Astrocyte (in vitro differentiated cells and primary cell): ENCODE measurements around the gene ALDOA. TPM values are rescaled to one million over a fixed set of nuclear protein-coding genes. Genes with fewer than 3 reads are reported as not detected.
A peak's percentile ranks its signal among the peaks of the same experiment; 100 is the strongest.

Experiments
- DNase-seq: peaks from one replicate; pipeline ENCODE4 v3.0.0-alpha.2; 2010; ENCODE audit warnings: low read depth
- FAIRE-seq: peaks from 2 replicates; lab custom pipeline; 2011; peaks lifted over from hg19 to GRCh38; lab: Jason Lieb, UNC
- H2AFZ ChIP-seq: 2 replicates; pipeline ENCODE4 v1.6.0; 2012; ENCODE audit warnings: low read depth, low read length, inconsistent platforms
- H3K27ac ChIP-seq: 2 replicates; pipeline ENCODE4 v1.5.1; 2011; ENCODE audit warnings: low read depth, low read length, inconsistent platforms
- H3K27me3 ChIP-seq: 2 replicates; pipeline ENCODE4 v1.6.0; 2011; ENCODE audit warnings: low read length, inconsistent platforms; ENCODE audit not compliant: insufficient read depth
- H3K36me3 ChIP-seq: 2 replicates; pipeline ENCODE4 v1.5.1; 2011; ENCODE audit warnings: low read length, inconsistent platforms; ENCODE audit not compliant: insufficient read depth
- H3K4me1 ChIP-seq: 2 replicates; pipeline ENCODE4 v1.5.1; 2011; ENCODE audit warnings: low read length, inconsistent platforms; ENCODE audit not compliant: insufficient read depth
- H3K4me2 ChIP-seq: 2 replicates; pipeline ENCODE4 v1.6.0; 2012; ENCODE audit warnings: low read length, inconsistent platforms
- H3K4me3 ChIP-seq: 2 replicates; pipeline ENCODE4 v1.5.1; 2011; ENCODE audit warnings: low read depth, mild to moderate bottlenecking, low read length, inconsistent platforms; ENCODE audit not compliant: insufficient read depth
- H3K79me2 ChIP-seq: 2 replicates; pipeline ENCODE4 v1.6.0; 2012; ENCODE audit warnings: mild to moderate bottlenecking, low read length, inconsistent platforms; ENCODE audit not compliant: insufficient read depth
- H3K9ac ChIP-seq: 2 replicates; pipeline ENCODE4 v1.6.0; 2012; ENCODE audit warnings: mild to moderate bottlenecking, low read length, inconsistent platforms
- H3K9me3 ChIP-seq: 2 replicates; pipeline ENCODE4 v1.5.1; 2012; ENCODE audit warnings: low read depth, mild to moderate bottlenecking, low read length, inconsistent platforms; ENCODE audit not compliant: insufficient read depth
- H4K20me1 ChIP-seq: 2 replicates; pipeline ENCODE4 v1.6.0; 2012; ENCODE audit warnings: low read length, inconsistent platforms; ENCODE audit not compliant: insufficient read depth
- H3K27ac Mint-ChIP-seq: one replicate; pipeline ENCODE4 v1.8.0; 2021; ENCODE audit warnings: mild to moderate bottlenecking, mixed read lengths; ENCODE audit not compliant: unreplicated experiment
- H3K27me3 Mint-ChIP-seq: one replicate; pipeline ENCODE4 v1.8.0; 2021; ENCODE audit warnings: low read depth, mixed read lengths; ENCODE audit not compliant: unreplicated experiment
- H3K36me3 Mint-ChIP-seq: one replicate; pipeline ENCODE4 v1.8.0; 2021; ENCODE audit warnings: low read depth, mixed read lengths; ENCODE audit not compliant: unreplicated experiment
- H3K4me1 Mint-ChIP-seq: one replicate; pipeline ENCODE4 v1.8.0; 2021; ENCODE audit warnings: low read depth, mixed read lengths; ENCODE audit not compliant: unreplicated experiment
- H3K4me3 Mint-ChIP-seq: one replicate; pipeline ENCODE4 v1.8.0; 2021; ENCODE audit warnings: mild to moderate bottlenecking, moderate library complexity, mixed read lengths; ENCODE audit not compliant: unreplicated experiment
- H3K9me3 Mint-ChIP-seq: one replicate; pipeline ENCODE4 v1.8.0; 2021; ENCODE audit warnings: mild to moderate bottlenecking, mixed read lengths; ENCODE audit not compliant: unreplicated experiment
- CTCF ChIP-seq: IDR thresholded peaks from 2 replicates; pipeline ENCODE4 v1.5.1; 2011; ENCODE audit warnings: low read depth, mild to moderate bottlenecking, inconsistent platforms, low read length, moderate library complexity; ENCODE audit not compliant: insufficient read depth
- EZH2 ChIP-seq: IDR thresholded peaks from 2 replicates; pipeline ENCODE4 v1.6.1; 2012; ENCODE audit warnings: mild to moderate bottlenecking, low read length, inconsistent platforms; ENCODE audit not compliant: insufficient read depth
- total RNA-seq: library from RNA; stranded (reverse); gene quantifications from 2 replicates; pipeline ENCODE4 v1.2.1, GENCODE V29; 2021

The ALDOA gene
- total RNA-seq, 1 donor from 2014 or later = 1,795 TPM

DNA sequence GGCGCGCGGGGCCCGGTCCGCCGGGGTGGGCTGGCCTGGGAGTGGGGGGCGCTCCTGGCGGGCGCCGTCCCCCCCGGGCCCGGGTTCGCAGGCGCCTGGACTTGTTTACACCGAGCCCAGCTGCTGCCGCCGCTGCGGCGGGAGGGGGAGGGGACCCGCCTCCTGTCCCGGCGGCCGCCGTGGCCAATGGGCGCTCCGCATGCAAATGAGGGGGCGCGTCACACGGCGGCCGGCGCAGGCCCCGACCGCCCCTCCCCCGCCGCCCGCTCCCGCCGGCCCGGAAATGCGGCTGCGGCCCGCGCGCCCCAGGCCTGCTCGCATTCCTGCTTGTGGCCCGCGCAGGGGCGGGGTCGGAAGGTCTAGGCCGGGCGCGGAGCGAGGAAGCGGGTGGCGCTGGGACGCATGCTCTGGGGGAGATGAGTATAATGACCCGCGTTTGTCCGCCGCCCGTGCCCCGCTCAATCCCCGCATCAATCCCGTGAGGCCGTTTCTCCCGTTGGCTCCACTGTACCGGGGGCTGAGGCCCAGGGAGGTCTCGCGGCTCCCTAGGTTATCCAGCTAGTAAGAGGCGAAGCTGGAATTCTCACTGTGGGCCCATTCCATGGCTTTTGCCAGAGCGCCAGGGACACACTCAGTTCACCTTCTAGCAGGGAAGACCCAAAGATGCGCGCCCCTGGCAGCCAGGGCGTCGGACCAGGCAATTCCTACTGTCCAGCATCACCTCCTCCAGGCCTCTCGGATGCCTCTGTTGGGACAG is 30.7 kb downstream of the ALDOA start, which contains the start of gene YPEL3:
TSS of gene YPEL3 (minus strand) at position 109 of the 757 bp plus-strand sequence. CDS start 731 bp downstream, outside the sequence.
- Mint-ChIP-seq H3K27ac (peak within 1 kb of the TSS; percentile 58), H3K9me3 (peaks cover 17% of the 10 kb centered on the region), H3K4me1 (peaks cover 3% of the 10 kb centered on the region), H3K4me3 (peak within 1 kb of the TSS; percentile 78), H3K36me3 (peaks cover 2% of the 10 kb centered on the region), H3K27me3 (no peaks in the 10 kb centered on the region)
- FAIRE-seq (no peak), DNase-seq (peak; percentile 65)
- no peaks in the 10 kb centered on the region for H3K36me3 ChIP-seq
- peaks cover 3% of the 10 kb centered on the region for H3K79me2 ChIP-seq
- H3K27me3 ChIP-seq = no peaks in the 10 kb centered on the region
- TF ChIP-seq EZH2 = no peak
- TF ChIP-seq CTCF = no peak
- peak within 1 kb of the TSS; percentile 85 for H3K4me2 ChIP-seq
- peaks cover 19% of the 10 kb centered on the region for H3K4me1 ChIP-seq
- H4K20me1 ChIP-seq = no peaks in the 10 kb centered on the region
- peak within 1 kb of the TSS; percentile 82 for H3K9ac ChIP-seq
- peak within 1 kb of the TSS; percentile 52 for H3K4me3 ChIP-seq
- peaks cover 4% of the 10 kb centered on the region for H3K9me3 ChIP-seq
- peak within 1 kb of the TSS; percentile 57 for H3K27ac ChIP-seq
- H2AFZ ChIP-seq = peak within 1 kb of the TSS; percentile 95

DNA sequence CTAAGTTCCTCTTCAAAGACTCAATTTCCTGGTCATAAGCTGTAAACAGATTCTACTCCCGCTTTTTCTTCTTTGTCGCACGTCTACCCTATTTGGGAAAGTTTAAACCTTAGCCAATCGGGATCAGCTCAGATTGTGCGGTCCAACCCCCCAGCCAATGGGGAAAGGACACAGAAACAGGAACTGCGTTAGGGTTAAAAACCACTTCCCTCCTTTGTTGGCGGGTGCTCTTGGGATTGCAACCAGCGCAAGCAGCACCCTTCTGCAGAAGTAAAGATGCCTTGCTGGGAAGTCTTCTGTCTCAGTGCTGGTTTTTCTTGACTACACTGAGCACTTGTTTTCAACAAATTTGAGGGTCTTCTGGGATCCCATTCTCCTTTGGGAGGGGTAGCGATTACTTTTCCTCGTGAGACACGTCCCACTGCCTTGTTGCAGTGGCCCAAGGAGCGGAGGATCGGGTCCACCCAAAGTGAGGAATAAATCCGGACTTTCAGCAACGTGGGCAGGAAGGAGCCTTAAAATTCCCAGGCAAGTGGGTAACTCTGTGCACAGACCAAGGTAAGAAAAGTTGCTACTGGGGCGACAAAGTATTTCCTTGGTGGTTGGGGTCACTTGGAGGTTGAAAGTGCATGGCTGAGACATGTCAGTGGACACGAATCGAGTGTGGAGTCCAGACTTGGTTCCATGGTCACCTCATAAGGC is 31.5 kb downstream of the ALDOA start:
- TF ChIP-seq EZH2 = no peak
- TF ChIP-seq CTCF = no peak
- H3K27me3 Mint-ChIP-seq = no peaks in the 10 kb centered on the region

More for the DNA sequence above, 31.5 kb downstream of the ALDOA start:
- no peak for FAIRE-seq
- H3K27ac Mint-ChIP-seq = peak overlapping the region; percentile 58
- DNase-seq = no peak
- peaks cover 18% of the 10 kb centered on the region for H3K9me3 Mint-ChIP-seq
- Histone ChIP-seq H3K4me1 (peaks cover 13% of the 10 kb centered on the region), H3K9ac (peak overlapping the region; percentile 82), H3K4me3 (no peak overlapping the region), H3K79me2 (peaks cover 3% of the 10 kb centered on the region), H2AFZ (peak overlapping the region; percentile 95), H3K9me3 (peaks cover 4% of the 10 kb centered on the region), H3K36me3 (no peaks in the 10 kb centered on the region), H3K27me3 (no peaks in the 10 kb centered on the region), H3K27ac (no peak overlapping the region), H4K20me1 (no peaks in the 10 kb centered on the region), H3K4me2 (peak overlapping the region; percentile 83)
- H3K36me3 Mint-ChIP-seq = peaks cover 2% of the 10 kb centered on the region
- peaks cover 3% of the 10 kb centered on the region for H3K4me1 Mint-ChIP-seq
- H3K4me3 Mint-ChIP-seq = peak overlapping the region; percentile 70
